Measurements from ENCODE around the gene MSX1. TPM values are rescaled to one million over a fixed set of nuclear protein-coding genes. Genes with fewer than 3 reads are reported as not detected.

The MSX1 gene
- total RNA-seq, 2 donors from 2014 or later: 1.4 to 2.9 TPM

- no peaks in the 10 kb centered on the region for H3K4me1 ChIP-seq
- no peaks in the 10 kb centered on the region for H3K9me3 ChIP-seq
- no peaks in the 10 kb centered on the region for H3K27me3 ChIP-seq
- no peak for DNase-seq (ENCODE audit: low spot score)
- H3K4me3 ChIP-seq: no peak overlapping the region
- H3K36me3 ChIP-seq: no peaks in the 10 kb centered on the region
- TF ChIP-seq, protein P1, sequence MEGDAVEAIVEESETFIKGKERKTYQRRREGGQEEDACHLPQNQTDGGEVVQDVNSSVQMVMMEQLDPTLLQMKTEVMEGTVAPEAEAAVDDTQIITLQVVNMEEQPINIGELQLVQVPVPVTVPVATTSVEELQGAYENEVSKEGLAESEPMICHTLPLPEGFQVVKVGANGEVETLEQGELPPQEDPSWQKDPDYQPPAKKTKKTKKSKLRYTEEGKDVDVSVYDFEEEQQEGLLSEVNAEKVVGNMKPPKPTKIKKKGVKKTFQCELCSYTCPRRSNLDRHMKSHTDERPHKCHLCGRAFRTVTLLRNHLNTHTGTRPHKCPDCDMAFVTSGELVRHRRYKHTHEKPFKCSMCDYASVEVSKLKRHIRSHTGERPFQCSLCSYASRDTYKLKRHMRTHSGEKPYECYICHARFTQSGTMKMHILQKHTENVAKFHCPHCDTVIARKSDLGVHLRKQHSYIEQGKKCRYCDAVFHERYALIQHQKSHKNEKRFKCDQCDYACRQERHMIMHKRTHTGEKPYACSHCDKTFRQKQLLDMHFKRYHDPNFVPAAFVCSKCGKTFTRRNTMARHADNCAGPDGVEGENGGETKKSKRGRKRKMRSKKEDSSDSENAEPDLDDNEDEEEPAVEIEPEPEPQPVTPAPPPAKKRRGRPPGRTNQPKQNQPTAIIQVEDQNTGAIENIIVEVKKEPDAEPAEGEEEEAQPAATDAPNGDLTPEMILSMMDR (IDR thresholded peaks at IDR 0.05): no peak
- no peak overlapping the region for H3K27ac ChIP-seq
These were observed 42.4 kb downstream of the MSX1 start for GRCh38 chr4:4901877-4902276.

DNA sequence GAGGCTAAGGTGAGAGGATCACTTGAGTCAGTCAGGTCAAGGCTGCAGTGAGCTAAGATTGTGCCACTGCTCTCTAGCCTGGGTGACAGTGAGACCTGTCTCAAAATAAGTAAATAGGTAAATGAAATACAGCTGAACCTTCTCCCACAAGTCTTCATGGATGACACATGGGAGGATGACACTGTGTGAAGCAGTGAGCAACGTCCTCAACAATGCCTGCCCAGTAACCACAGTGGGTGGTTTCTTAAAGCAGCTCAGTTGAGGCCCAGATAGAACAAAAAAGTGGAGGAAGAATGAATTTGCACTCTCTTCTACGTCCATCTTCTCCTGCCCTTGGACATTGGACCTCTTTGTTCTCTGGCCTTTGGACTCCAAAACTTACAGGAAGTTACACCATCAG is 52.7 kb downstream of the MSX1 start:
- no peak for DNase-seq (ENCODE audit: low spot score)
- H3K36me3 ChIP-seq: no peaks in the 10 kb centered on the region
- H3K4me3 ChIP-seq: no peak overlapping the region
- H3K27me3 ChIP-seq: no peaks in the 10 kb centered on the region
- no peaks in the 10 kb centered on the region for H3K9me3 ChIP-seq
- no peak overlapping the region for H3K27ac ChIP-seq
- TF ChIP-seq, protein P1 (IDR thresholded peaks at IDR 0.05): no peak
- no peaks in the 10 kb centered on the region for H3K4me1 ChIP-seq

DNA sequence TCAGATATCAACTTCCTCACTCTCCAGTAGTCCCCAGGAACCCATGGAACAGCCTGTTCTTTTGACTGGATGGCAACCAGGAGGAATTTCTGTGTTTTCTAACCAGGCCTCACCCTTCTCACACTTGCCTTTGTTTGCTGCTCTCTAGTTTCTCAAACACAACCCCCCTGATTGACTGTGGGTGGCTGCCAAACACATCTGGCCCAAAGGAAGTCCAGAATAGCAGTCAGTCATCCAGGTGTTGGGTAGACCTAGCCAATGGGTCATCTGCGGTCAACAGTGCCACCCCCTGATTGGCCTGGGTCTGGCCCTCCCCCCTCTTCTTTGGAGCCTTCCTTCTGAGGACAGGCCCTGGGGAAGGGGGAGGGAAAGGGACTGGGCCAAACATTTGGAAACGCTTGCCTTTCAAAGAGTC is 53.7 kb downstream of the MSX1 start:
- TF ChIP-seq, protein P1 (IDR thresholded peaks at IDR 0.05): no peak
- no peak overlapping the region for H3K4me3 ChIP-seq
- DNase-seq (ENCODE audit: low spot score): no peak
- no peak overlapping the region for H3K27ac ChIP-seq
- H3K36me3 ChIP-seq: no peaks in the 10 kb centered on the region
- no peaks in the 10 kb centered on the region for H3K27me3 ChIP-seq
- no peaks in the 10 kb centered on the region for H3K9me3 ChIP-seq
- H3K4me1 ChIP-seq: no peaks in the 10 kb centered on the region

Other genes with a start within 250 kb of the MSX1 start
- not detected for gene CYTL1, start 159.8 kb downstream of the MSX1 start, total RNA-seq
- under 1 TPM; 0.31 to 0.59 TPM for gene STK32B, start 191.8 kb downstream of the MSX1 start, total RNA-seq